ENCODE measurements around the gene RGS2.

RGS2 gene

GRCh38 chr1:192797143-192797542 lies 11.7 kb upstream of the RGS2 start:
- FAIRE-seq = no peak

- FAIRE-seq = no peak
Observed at GRCh38 chr1:192797891-192798290, 10.9 kb upstream of the RGS2 start.

DNA sequence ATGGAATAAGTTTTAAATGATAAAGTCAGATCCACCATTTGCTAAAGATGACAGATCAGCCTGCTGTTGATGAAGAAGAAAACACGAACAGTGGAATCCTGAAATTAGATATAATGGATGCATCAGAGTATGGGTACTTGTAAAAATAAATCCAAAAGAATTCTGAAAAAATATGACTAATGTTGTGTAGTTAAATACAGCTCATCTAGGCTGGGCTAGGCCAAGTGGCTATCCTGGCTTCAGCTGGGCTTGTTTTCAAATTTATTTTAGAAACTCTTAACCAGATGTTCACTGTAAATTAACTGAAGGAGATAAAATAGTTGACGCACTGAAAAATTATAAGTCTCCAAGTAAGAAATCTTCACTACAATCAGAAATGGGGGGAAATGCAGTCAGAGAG lies 7.4 kb upstream of the RGS2 start:
- FAIRE-seq = no peak

- no peak for FAIRE-seq
Observed at GRCh38 chr1:192802406-192802805, 6.4 kb upstream of the RGS2 start.

GRCh38 chr1:192803501-192803900 lies 5.3 kb upstream of the RGS2 start:
- no peak for FAIRE-seq

GRCh38 chr1:192805832-192806323 lies 3.0 kb upstream of the RGS2 start:
- peak; percentile 74 for FAIRE-seq

DNA sequence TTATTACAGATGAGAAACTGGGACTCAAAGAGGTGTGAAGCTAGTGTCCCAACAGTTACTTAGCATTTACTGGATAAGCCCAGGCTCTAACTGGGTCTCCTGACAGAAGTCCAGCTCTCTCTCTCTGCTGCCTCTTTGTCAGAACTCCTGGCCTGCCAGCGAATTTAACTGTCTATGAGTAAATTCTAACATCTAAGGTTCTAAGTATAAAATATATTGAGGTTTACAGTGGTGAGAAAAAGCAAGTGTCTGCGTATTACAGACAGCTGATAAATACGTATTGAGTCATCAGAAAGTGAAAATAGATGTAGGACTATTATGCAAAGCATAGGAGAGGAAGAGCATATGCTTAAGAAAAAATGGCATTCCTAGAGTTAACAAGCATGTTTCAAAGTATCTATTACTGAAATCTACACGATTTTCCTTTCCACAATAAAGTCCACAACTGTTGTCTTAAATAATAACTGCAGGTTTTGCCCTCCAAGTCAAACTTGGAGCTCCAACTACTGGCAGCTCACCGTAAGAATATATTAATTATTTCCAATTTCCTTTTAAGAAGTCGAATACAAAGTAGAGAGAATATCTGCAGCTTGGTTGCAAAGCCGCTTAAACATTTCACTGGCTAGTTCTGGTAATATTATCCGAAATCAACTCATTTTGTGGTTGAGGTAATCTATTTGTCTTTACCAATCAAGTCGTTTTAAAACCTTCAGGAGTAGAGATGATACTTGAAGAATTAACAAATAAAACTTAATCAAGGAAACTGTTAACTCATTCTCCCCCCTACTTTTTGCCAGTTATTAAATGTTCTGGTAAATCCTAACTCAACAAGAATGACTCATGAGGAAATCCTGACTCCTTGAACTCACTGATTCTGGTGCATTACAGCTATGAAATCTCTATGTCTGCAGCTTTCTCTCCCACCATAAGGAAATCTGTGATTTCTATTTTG lies 1.4 kb upstream of the RGS2 start:
- FAIRE-seq = no peak

DNA sequence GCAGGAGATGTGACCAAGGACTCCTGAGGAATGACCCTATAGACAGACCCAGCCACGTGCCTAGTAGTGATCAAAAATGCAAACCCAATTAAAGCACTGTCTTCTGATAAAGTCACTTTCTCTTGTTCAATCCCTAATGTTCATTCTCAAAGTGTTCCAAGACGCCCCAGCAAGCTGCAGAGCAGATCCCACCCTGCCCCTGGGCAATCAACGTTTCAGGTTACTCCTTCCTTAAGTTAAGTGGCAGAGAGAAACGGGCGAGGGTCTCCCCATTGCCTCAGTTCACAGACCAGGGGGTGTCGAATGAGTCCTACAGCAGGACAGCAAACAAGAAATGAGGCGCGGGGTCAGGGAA lies 699 bp upstream of the RGS2 start:
- FAIRE-seq = no peak

- no peak for FAIRE-seq
Observed at GRCh38 chr1:192809307-192810252, 741 bp downstream of the RGS2 start.

DNA sequence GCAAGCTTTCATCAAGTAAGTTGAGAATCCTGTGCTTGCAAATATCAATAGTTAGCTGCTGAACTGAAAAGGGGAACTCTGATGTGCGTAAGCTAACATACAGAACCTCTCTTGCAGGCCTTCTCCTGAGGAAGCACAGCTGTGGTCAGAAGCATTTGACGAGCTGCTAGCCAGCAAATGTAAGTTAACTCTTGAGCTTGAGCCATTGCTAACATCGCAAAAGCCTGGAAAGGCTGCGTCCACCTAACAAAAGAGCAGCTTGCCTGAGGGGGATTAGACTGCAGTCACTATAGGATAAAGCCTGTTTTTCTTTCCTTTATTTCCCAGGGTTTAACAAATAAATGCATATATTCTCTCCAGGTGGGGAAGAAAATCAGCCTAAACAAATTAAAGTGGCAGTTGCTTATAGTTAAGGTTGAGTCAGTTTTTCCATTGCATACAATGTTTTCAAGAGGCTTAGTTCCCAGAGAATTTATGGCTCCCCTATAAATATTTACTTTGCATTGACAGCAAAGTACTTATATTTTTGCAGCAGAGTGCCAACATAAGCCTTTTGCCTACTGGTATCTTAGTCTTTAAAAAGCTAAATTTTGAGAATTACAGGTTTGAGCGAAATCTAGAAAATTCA lies 1.5 kb downstream of the RGS2 start:
- FAIRE-seq = no peak

DNA sequence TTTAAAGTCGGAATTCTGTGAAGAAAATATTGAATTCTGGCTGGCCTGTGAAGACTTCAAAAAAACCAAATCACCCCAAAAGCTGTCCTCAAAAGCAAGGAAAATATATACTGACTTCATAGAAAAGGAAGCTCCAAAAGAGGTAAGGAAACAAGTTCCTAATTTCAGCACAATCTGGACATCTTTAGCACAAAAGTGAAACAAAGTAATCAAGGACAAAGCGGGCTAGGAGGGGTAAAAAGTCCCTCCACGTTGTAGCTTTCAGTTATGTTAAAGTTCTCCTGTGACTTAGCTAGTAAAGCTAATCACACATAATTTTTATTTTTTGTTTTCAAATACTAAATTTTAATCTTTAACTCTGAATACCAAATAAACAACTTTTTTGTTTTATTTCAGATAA lies 2.2 kb downstream of the RGS2 start:
- no peak for FAIRE-seq

DNA sequence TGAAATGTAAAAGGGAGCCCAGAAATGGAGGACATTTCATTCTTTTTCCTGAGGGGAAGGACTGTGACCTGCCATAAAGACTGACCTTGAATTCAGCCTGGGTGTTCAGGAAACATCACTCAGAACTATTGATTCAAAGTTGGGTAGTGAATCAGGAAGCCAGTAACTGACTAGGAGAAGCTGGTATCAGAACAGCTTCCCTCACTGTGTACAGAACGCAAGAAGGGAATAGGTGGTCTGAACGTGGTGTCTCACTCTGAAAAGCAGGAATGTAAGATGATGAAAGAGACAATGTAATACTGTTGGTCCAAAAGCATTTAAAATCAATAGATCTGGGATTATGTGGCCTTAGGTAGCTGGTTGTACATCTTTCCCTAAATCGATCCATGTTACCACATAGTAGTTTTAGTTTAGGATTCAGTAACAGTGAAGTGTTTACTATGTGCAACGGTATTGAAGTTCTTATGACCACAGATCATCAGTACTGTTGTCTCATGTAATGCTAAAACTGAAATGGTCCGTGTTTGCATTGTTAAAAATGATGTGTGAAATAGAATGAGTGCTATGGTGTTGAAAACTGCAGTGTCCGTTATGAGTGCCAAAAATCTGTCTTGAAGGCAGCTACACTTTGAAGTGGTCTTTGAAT lies 2.9 kb downstream of the RGS2 start:
- FAIRE-seq = no peak

GRCh38 chr1:192812420-192813209 lies 3.8 kb downstream of the RGS2 start:
- FAIRE-seq = no peak

DNA sequence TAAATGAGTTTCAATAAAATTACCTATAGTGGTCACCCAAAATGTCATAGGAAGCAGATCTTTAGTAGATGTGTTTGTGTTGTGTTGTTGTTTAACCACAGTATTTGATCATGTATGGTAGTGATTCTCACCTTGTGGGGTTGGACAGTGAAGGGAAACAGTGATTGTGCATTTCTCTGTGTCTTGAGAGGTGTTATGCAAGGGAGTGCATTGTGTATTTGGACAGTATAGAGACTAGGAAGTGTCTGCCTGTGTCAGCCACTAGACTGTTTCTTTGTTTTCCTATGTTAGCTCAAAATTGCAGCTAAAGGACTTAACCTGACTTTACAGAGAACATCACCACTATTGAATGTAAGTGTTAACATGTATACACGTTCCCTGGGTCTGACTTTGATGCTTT lies 6.0 kb downstream of the RGS2 start:
- no peak for FAIRE-seq

DNA sequence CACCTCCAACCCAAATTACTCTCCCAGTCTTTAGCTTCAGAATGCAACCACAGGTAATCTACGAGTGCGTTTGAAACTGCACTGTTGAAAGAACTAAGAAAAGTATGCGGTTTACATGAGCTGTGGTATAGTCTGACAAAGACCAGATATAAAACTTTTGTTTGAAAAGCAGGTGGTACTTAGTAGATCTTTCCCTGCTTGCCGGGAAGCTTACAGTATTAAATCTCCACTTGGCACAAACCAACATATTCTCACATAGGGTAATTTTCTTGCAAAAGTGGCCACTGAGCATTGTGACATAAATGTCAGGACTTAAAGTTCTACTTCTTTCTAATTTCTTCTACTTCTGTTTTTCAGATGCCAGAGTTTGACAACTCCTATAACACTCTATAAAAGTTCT lies 8.4 kb downstream of the RGS2 start:
- no peak for FAIRE-seq

- no peak for FAIRE-seq
Observed at GRCh38 chr1:192821296-192821695, 12.5 kb downstream of the RGS2 start.

DNA sequence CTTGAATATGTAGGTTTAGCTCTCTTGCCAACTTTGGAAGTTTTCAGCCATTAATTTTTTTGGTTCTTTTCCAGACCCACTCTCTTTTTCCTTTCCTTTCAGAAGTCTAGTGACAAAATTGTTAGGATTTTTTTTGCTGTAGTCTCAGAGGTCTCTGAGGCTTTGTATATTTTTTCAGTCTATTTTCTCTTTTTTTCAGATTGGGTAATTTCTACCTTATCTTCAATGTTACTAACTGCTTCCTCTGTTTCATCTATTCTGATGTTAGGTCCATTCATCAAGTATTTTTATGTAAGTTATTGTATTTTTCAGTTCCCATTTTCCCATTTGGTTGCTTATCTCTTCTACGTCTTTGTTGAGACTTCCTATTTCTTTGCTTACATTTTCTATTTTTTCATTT lies 15.7 kb downstream of the RGS2 start:
- no peak for FAIRE-seq

DNA sequence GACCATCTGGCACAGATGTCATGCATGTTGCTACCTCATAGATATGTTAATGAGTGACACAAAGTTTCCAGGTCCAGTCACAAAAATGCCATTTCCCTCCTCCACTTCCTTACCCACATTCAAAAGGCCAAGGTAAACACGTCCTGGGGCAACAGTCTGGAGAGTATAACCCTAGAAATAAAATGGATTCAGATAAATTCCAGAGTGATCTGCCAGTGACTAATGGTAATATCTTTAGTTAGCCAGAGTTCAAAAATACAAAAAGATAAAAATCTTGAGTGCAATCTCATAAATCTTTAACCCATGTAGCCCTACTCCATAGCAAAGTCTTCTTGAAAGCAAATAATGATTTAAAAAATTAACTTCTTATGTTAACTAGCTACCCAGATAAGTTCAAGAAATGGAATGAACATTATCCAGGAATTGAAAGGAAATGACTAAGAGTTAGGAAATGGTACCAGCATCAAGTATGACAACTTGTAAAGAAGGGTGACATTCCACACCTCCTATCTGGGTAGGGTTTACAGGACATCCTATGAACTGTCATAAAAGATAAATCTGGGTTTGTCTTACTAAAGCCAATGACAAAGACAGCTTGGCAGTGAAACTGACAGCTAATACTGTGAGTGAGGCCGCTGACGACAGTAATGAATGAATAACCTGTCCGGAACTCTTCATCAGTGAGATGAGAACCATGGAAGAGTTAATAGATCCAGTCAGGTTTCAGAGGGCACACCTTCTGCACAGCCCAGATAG lies 18.1 kb downstream of the RGS2 start:
- FAIRE-seq = no peak

- FAIRE-seq = no peak
Observed at GRCh38 chr1:192830595-192831246, 21.9 kb downstream of the RGS2 start.

- FAIRE-seq = no peak
Observed at GRCh38 chr1:192831706-192832355, 23.0 kb downstream of the RGS2 start.

Data from endometrium (tissue), 2 donors.